Measurements from ENCODE around the gene ISG15. TPM values are rescaled to one million over a fixed set of nuclear protein-coding genes. Genes with fewer than 3 reads are reported as not detected.

The ISG15 gene
- total and polyA plus RNA-seq, 9 of the 15 experiments (the other 6 are each of a cell fraction or from before 2014, with no cell fraction given), result 0.40 to 58.3 (median 12.2) TPM

GRCh38 chr1:1001057-1001783, 12.1 kb upstream of the ISG15 start (continued):
- TF ChIP-seq EP400 (IDR thresholded peaks at IDR 0.05), result peak; percentile 81; the same call in 1 of the 2 replicates

DNA sequence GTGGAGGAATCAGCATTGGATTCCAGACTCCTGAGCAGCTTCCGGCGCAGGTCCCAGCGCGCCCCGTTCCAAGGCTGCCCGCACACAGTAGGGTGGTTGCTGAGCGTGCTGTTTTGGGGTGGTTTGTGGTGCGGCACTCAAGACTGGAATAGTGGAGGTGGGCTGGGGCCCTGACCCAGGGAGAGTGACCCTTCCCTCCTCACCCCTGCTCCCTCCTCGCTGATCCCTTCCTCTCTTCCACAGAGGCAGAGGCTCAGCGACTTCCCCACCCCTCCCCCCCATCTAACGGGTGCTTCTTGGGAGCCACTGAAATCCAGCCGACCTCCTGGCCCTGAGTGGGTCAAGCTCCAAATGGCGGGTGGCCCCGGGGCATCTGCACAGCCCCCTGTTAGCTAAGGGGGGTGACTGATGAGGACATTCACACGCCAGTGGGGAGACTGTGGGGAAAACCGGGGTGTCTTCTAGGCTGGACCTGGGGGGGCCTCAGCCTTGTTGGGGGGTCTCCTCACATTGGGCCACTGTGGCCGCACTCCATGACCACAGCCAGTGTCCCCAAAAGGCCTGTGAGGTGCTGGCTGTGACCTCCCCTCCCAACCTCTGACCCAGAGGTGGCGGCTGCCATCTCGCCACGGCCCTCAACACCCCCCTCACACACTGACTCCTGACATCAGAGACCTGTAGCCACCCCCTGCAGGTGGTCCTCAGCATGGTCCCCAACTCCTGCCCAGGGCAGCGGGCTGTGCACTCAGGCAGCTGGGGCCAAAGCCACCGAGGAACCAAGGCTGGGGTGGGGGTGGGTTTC, 9.5 kb upstream of the ISG15 start:
- in situ Hi-C loops (cut with MboI) (no loop called here), intact Hi-C loops (cut with micrococcal nuclease) (loop anchor here (5.0 kb wide), 1 partner anchor 58 kb away; no protein-coding TSS in a partner anchor)
- 0 out of 2 replicates have a peak, but pooled peaks cover 4% of the 10 kb centered on the region for H4K20me1 ChIP-seq (replicated peaks; ENCODE audit: control insufficient read depth, insufficient read depth, low read length)
- ATAC-seq (no peak), DNase-seq (ENCODE audit: extremely low read depth in 1 of 4, low spot score in 3 of 4) (peak in 3 of 4 experiments; percentile 12 to 46 (median 30)), FAIRE-seq (no peak)
- peak overlapping the region in 1 of 2 experiments; percentile 90; a peak in 2 of 4 replicates for H3K9ac ChIP-seq (ENCODE audit: insufficient read depth in 1 of 2, low read depth in 2 of 2, low read length in 2 of 2)
- H3K79me2 ChIP-seq (ENCODE audit: control insufficient read depth, insufficient read depth, low read length), result peaks cover 16% of the 10 kb centered on the region; the same call in 2 of the 3 replicates
- peaks cover 39 to 78% of the 10 kb centered on the region in 2 experiments for H3K4me1 ChIP-seq (replicated peaks in 1 of 2; ENCODE audit: control insufficient read depth in 2 of 2, insufficient read depth in 2 of 2, low read length in 2 of 2)
- no peaks in the 10 kb centered on the region for H3K9me1 ChIP-seq (ENCODE audit: control insufficient read depth, insufficient read depth, low read length)
- H3K36me3 ChIP-seq (ENCODE audit: control insufficient read depth, insufficient read depth, low read length), result no peaks in the 10 kb centered on the region
- H2AFZ ChIP-seq (ENCODE audit: low read depth, low read length), result no peak overlapping the region
- H3K27ac ChIP-seq (ENCODE audit: extremely low read depth, low read depth, low read length), result no peak overlapping the region
- H3K4me2 ChIP-seq (ENCODE audit: insufficient read depth, low read length), result no peak overlapping the region; the same call in 1 of the 2 replicates
- 77% methylated on average over 12 of the region's 22 CpGs for WGBS (ENCODE audit: insufficient coverage, low coverage, missing lambda C conversion rate)
- BruUV-seq (replicated peaks), result no TSS peak
- H3K27me3 ChIP-seq (ENCODE audit: control insufficient read depth in 2 of 2, insufficient read depth in 2 of 2, low read length in 2 of 2), result no peaks in the 10 kb centered on the region
- H3K9me3 ChIP-seq (replicated peaks; ENCODE audit: control insufficient read depth, insufficient read depth, low read depth, low read length), result no peaks in the 10 kb centered on the region; the same call in none of the 2 replicates
- POLR2A ChIA-PET, result interaction anchor here (0.6 to 2.6 kb wide), 3 partner anchors 10 to 20 kb away, joined by 3 to 9 read pairs (median 4); partner anchors contain the start of gene ISG15
- CTCF ChIA-PET (ENCODE audit: low intra/inter-chr PET ratio), result no interaction called here
- no peak overlapping the region for H3K4me3 ChIP-seq
- TF ChIP-seq ZNF740 (CRISPR knock-in tag; IDR thresholded peaks at IDR 0.05) (peak; percentile 29; the same call in 1 of the 2 replicates), ZNF740 (tag; IDR thresholded peaks at IDR 0.05) (no peak), STAT6 (CRISPR knock-in tag; IDR thresholded peaks at IDR 0.05) (no peak), TARDBP (IDR thresholded peaks at IDR 0.05) (no peak), MYBL2 (IDR thresholded peaks at IDR 0.05; ENCODE audit: low read depth) (no peak), MYBL2 (CRISPR knock-in tag; IDR thresholded peaks at IDR 0.05; ENCODE audit: borderline replicate concordance) (no peak), CTCF (IDR thresholded peaks at IDR 0.05 in 2 of 3, conservative IDR thresholded peaks at IDR 0.05 in 1 of 3; ENCODE audit: insufficient read depth in 2 of 3, low read depth in 1 of 3, low read length in 3 of 3) (0 out of 6 replicates have a peak, but pooled peaks of 1 of the 3 experiments have one; percentile 4), ZNF263 (CRISPR knock-in tag; IDR thresholded peaks at IDR 0.05; ENCODE audit: borderline replicate concordance) (peak; percentile 10; the same call in 1 of the 2 replicates), GABPB1 (CRISPR knock-in tag; IDR thresholded peaks at IDR 0.05) (peak; percentile 19; the same call in 1 of the 2 replicates), ZKSCAN1 (IDR thresholded peaks at IDR 0.05; ENCODE audit: low read depth, low read length) (peak; percentile 96), POLR2G (IDR thresholded peaks at IDR 0.05; ENCODE audit: low read depth, low read length) (0 out of 2 replicates have a peak, but pooled peaks have one; percentile 11)
